Activated CD4-positive, alpha-beta T cell treated with anti-CD3 and anti-CD28 coated beads for 4 hours (primary cell): ENCODE measurements around the gene ARHGEF35.
A peak's percentile ranks its signal among the peaks of the same experiment; 100 is the strongest.
"Not testable (repeated sequence)": the region's sequence is repeated elsewhere in the genome, so short reads cannot be mapped to it uniquely, and the experiment has no call there.

ENCODE experiments used
- DNase-seq, 2 donors: peaks; one replicate each; pipeline ENCODE4 v3.0.0-alpha.2; 2020

The ARHGEF35 gene

DNA sequence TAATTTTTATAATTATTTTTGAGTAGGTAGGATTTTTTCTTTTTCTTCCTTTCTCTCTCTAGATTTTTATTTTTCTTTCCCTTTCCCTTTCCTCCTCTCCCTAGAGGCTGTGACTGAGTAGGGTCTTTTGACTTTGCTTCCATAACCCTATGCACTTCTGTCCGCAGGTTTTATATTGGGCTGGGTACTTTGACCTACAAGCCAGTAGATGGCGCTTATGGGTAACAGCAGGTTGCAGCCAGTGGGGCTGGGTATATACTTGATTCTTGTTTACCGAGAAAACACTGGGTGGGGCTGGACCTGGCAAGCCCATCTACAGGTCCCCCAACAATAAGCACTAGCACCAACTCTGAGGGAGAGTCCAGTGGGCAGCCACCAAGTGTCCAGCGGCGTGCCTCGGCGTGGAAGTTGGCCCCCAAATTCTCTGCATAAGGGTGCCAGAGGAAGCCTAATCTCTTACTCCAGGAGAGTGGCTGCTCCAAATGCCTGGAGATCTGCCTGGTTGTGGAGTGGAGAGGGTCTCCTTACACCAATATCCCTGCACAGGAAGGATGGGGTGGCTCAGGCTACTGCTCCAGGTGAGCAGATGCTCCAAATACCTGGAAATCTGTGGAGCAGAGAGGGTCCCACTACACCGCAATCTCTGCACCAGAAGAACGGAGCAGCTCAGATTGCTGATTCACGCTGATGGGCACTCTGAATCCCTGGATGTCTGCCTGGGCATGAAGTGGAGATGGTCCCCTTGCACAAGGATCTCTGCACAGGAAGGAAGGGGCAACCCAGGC is 17.1 kb downstream of the ARHGEF35 start:
- peak; percentile 3 to 6 for DNase-seq

DNA sequence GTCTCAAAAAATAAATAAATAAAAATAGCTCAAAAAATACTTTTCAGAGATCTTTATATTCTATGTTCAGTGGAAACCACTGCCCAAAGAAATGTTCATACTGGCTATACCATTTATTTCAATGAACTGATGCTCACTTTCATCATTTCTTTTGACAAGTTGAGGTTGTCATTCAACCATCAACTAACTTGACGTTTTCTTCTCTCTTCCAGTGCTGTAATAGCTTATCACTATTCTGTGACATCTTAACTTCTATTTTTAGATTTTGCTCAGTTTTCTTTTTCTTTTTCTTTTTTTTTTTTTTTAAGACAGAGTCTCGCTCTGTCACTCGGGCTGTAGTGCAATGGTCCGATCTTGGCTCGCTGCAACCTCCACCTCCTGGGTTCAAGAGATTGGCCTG is 21.0 kb downstream of the ARHGEF35 start:
- DNase-seq: no peak

DNA sequence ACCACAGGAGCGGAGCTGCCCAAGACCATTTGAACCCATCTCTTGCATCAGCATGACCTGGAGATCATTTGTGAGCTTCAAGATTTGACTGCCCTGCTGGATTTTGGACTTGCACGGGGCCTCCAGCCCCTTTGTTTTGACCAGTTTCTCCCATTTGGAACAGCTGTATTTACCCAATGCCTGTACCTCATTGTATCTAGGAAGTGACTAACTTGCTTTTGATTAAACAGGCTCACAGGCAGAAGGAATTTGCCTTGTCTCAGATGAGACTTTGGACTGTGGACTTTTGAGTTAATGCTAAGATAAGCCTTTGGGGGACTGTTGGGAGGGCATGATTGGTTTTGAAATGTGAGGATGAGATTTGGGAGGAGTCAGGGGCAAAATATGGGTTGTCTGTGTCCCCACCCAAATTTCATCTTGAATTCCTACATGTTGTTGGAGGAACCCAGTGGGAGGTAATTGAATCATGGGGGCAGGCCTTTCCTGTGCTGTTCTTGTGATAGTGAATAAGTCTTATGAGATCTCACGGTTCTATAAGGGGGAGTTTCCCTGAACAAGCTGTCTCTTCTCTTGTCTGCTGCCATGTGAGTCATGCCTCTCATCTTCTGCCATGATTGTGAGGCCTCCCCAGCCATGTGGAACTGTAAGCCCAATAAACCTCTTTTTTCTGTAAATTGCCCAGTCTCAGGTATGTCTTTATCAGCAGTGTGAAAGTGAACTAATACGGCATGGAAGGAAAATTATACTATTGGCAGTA is 23.9 kb downstream of the ARHGEF35 start:
- DNase-seq: not testable (repeated sequence)

DNA sequence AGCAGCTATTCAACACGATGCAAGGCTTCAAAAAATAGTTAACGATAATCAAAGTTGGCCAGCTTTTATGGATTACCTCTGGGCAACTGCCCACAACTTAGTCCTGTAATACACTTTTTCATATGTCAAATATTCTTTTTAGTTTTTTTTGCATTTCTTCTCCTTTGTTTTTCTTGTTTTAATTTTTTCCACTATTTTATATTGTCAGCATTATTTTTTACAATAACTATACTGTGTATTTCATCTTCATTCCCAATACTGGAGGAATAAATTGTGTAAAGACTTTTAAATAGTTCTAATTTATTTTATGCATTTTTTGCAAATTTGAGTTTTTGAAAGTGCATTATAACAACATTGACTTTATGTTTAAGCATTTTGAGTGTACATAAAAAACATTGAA is 30.8 kb downstream of the ARHGEF35 start:
- no peak for DNase-seq

DNA sequence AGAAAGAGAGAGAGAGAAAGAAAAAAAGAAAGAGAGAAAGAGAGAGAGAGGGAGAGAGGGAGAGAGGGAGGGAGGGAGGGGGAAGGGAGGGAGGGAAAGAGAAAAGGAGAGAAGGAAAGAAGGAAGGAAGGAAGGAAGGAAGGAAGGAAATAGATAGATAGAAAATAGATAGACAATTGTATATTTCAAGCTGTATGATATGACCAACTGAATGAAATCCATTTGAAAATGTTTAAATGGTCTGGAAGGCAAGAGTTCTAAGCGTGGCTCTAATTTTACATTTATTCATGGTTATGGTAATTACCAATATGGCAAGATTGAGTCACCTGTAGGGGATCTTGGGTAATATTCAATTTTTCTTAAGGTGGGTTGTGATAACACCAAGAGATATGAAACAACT is 36.8 kb downstream of the ARHGEF35 start:
- DNase-seq: no peak

DNA sequence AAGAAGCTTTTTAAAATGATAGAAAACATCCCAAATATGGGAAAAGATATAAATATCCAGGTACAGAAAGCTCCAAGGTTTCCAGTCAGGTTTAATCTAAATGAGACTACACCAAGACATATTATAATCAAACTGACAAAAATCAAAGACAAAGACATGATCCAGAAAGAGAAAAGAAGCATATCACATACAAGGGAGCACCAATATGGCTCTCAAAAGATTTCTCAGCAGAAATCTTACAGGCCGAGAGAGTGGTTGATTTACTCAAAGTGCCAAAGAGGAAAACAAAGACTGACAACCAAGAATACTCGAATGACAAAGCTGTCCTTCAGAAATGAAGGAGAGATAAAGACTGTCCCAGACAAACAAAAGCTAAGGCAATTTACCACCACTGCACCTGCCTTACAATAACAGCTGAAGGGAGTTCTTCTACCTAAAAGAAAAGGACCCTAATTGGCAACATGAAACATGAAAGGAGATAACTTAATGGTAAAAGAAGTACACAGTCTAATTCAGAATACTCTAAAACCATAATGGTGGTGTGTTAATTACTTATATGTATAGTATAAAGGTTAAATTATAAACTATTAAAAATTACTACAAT is 47.3 kb downstream of the ARHGEF35 start:
- no peak for DNase-seq

DNA sequence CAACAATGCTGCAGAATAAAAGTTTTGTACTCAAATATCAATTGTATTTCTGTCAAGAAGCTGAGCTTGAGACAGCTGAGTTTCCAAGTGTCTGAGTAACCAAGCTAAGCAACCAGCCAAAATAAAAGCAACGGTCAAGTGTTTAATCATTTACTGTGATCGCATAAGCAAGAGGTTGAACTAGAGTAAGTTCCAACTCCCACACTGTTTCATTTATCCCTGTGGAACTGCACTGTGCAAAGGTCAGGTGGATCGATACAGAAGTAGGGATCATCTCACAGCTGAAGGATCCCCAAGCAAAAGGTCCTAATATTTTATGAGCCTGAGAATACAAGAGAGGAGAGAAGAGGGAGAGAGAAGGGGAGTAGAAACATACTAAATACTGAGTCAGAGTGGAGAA is 51.2 kb downstream of the ARHGEF35 start:
- DNase-seq: no peak

DNA sequence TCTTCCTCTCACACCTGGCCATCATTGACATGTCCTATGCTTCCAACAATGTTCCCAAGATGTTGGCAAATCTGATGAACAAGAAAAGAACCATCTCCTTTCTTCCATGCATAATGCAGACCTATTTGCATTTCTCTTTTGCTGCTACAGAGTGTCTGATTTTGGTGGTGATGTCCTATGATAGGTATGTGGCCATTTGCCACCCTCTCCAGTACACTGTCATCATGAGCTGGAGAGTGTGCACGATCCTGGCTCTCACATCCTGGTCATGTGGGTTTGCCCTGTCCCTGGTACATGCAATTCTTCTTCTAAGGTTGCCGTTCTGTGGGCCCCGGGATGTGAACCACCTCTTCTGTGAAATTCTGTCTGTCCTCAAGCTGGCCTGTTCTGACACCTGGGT is 53.4 kb downstream of the ARHGEF35 start:
- no peak for DNase-seq

DNA sequence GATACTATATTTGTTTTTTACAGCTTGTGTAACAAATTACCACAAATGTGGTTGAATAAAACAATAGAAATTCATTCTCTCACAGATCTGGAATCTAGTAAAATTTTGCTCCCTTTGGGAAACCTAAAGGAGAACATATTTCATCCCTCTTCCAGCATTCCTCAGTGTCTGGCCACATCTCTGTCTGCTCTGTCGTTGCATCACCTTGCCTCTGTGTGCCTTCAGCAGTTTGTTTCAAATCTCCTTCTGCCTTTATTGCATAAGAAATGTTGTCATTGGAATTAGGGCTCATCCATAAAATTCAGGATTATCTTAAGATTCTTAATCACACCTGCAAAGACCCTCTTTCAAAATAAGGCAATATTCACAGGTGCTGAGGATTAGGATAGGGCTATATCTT is 58.1 kb downstream of the ARHGEF35 start:
- no peak for DNase-seq
